Measurements from ENCODE around the gene NBEAL2.

Gene NBEAL2

DNA sequence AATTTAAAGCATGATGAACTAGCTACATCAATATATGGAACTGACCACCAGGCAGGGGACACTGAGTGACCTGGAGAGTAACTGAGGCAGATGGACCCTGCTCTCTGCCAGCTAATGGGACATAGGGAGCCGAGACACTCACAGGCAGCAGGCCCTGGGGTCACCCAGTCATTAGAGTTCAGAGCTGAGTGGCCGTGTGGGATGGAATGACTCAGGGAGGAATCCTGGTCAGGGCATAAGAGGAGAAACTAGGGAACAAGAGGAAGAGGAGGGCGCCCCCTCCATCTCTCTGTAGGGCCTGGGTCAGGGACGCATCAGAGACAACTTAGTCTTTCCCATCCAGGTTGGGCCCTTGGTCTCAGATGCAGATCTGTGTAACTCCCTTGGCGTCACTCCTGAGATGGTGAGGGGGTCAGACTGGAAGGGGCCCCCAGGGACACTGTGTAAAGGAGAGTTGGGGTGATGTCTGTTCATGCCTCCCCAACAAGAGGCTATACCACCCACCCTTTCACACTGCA is 42.7 kb upstream of the NBEAL2 start:
- ChIA-PET POLR2A (no interaction called here), CTCF (interaction anchor here (1.2 to 7.8 kb wide), 13 partner anchors 9 to 387 kb away, joined by 3 to 130 read pairs (median 11); partner anchors contain the start of gene NBEAL2)
- H3K4me3 ChIP-seq (ENCODE audit: low read depth, low read length) = no peak overlapping the region
- TF ChIP-seq, protein P1, sequence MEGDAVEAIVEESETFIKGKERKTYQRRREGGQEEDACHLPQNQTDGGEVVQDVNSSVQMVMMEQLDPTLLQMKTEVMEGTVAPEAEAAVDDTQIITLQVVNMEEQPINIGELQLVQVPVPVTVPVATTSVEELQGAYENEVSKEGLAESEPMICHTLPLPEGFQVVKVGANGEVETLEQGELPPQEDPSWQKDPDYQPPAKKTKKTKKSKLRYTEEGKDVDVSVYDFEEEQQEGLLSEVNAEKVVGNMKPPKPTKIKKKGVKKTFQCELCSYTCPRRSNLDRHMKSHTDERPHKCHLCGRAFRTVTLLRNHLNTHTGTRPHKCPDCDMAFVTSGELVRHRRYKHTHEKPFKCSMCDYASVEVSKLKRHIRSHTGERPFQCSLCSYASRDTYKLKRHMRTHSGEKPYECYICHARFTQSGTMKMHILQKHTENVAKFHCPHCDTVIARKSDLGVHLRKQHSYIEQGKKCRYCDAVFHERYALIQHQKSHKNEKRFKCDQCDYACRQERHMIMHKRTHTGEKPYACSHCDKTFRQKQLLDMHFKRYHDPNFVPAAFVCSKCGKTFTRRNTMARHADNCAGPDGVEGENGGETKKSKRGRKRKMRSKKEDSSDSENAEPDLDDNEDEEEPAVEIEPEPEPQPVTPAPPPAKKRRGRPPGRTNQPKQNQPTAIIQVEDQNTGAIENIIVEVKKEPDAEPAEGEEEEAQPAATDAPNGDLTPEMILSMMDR (IDR thresholded peaks at IDR 0.05; ENCODE audit: insufficient read depth, low read length, missing control alignments) = no peak
- DNase-seq (ENCODE audit: low read depth, low spot score) = no peak

DNA sequence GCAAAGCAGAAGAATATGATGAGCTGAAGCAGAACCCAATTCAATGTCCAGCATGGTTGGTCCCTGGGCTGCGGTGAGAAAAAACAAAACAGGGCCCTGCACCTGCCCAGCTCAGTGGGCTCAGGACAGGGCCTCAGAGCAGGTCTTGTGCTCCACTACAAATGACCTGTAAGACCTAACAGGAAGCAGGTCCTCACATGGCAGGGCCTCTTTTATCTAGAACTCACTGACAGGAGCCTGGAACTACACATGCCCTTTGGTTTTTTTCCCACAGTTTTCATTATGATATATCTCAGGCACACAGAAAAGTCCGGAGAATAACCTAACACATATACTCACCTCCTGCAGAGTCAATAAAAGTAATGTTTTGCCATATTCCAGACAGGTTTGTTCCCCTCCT is 41.3 kb upstream of the NBEAL2 start:
- TF ChIP-seq, protein P1 (IDR thresholded peaks at IDR 0.05; ENCODE audit: insufficient read depth, low read length, missing control alignments) = no peak
- ChIA-PET POLR2A (no interaction called here), CTCF (interaction anchor here (1.1 to 5.7 kb wide), 3 partner anchors 8 to 16 kb away, joined by 5 to 59 read pairs (median 5); no protein-coding TSS in a partner anchor)
- DNase-seq (ENCODE audit: low read depth, low spot score) = no peak
- no peak overlapping the region for H3K4me3 ChIP-seq (ENCODE audit: low read depth, low read length)

DNA sequence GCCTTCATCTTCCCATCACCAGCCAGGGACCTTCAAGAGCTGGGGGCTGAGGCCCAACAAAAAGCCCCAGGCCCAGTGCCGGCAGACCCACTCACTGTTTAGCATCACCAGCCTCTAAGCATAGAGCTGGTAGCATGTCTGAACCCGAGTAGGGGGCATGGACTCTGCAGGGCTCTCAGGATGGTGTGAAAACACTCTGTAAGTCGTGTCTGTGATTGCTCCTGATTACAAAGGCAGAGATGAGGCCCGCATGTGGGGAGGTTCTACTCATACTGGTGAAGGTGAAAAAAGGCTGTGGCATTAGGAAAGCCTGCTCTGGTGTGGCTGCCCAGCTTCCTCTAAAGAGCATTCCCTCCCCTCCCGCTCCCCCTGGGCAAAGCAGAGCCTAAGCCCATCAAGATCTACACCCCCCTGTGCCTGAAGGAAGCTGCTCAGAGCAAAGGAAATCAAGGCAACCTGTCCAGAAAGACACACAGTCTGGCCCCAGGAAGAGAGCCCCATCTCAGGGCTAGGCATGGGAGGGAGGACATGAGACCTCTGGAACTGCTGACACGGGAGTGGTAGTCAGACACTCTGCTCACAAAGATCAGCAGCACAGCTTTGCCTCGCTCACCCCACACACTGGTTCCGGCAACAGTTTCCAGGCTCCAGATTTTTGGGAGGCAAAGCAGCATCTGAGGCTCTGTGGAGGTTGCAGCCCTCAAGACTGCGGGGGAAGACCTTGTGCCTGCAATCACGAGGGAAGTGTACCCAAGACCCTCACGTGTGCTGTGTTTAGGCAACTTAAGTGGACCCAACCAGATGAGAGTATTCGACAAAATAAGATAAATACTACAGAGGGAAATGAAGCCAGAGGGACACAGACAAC is 39.7 kb upstream of the NBEAL2 start:
- DNase-seq (ENCODE audit: low read depth, low spot score) = no peak
- TF ChIP-seq, protein P1 (IDR thresholded peaks at IDR 0.05; ENCODE audit: insufficient read depth, low read length, missing control alignments) = no peak
- CTCF ChIA-PET = no interaction called here
- POLR2A ChIA-PET = no interaction called here
- no peak overlapping the region for H3K4me3 ChIP-seq (ENCODE audit: low read depth, low read length)

DNA sequence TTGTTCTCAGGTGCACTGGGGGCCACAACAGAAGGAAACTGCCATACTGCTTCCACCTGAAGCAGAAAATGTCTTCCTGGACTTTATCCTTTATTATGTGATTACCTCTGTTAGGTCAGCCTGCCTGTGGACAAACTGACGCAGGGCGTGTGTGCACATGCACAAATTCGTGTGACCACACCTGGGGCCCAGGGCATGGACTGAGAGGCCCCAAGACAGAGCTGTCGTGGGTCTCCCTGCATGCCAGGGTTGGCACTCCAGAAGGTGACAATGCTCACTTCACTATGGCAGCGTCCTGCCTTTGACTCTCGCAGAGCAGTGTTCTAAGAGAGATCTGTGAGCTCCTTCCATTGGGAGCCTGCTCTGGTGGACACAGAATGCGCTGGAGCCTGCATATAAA is 37.4 kb upstream of the NBEAL2 start:
- DNase-seq (ENCODE audit: low read depth, low spot score) = no peak
- ChIA-PET CTCF (interaction anchor here (0.9 to 1.5 kb wide), 3 partner anchors 14 to 236 kb away, joined by 3 read pairs; no protein-coding TSS in a partner anchor), POLR2A (no interaction called here)
- no peak overlapping the region for H3K4me3 ChIP-seq (ENCODE audit: low read depth, low read length)
- TF ChIP-seq, protein P1 (IDR thresholded peaks at IDR 0.05; ENCODE audit: insufficient read depth, low read length, missing control alignments) = no peak

DNA sequence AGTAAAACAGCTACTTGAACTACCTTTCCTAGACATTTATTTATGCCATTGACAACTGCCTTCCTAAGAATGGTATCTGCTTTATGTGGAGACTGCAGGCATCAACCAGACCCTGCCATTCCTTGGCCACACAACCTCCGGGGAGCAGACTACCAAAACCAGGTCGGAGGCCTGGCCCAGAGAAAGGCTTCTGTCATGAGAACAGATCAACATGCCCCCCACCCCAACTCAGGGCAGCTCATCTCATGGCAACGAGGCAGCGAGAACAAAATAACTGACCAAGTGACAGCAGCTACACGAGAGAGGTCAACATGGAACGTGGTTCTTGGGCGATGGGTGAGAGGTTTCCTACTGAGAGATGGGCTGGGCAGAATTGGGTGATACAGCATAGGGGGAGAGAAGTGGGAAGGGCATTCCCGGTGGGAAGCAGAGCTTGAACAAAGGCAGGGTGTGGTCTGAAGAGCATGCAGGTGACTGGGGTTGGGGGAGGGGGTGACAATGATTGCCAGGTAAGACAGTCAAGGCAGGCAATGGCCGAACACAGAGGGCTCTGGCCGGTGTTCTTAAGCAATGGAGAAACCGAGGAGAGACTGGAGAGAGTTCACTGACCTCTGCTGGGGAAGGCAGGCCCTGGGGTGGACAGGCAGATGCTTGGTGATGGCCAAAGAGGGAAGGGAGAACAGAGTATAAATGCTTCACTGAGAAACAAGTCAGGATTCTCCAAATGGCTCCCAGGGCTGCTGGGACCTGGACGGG is 36.8 kb upstream of the NBEAL2 start:
- POLR2A ChIA-PET = no interaction called here
- DNase-seq (ENCODE audit: low read depth, low spot score) = no peak
- no peak overlapping the region for H3K4me3 ChIP-seq (ENCODE audit: low read depth, low read length)
- TF ChIP-seq, protein P1 (IDR thresholded peaks at IDR 0.05; ENCODE audit: insufficient read depth, low read length, missing control alignments) = no peak
- CTCF ChIA-PET = interaction anchor here (0.9 kb wide), 1 partner anchor 13 kb away, joined by 3 read pairs; no protein-coding TSS in a partner anchor
